IMR-90 (cell line): ENCODE results near the gene KATNB1. TPM values are rescaled to one million over a fixed set of nuclear protein-coding genes. Genes with fewer than 3 reads are reported as not detected.

ENCODE experiments used
- ATAC-seq: fragments of 200-7000 bp; cut with Tn5 transposase; 2 replicates; pipeline ENCODE4 v1.9.1; 2020; ENCODE audit warnings: low read depth, mild to moderate bottlenecking, moderate library complexity
- BruUV-seq: library from RNA; stranded (reverse); fragments of 400-500 nt; replicated peaks from 2 replicates; lab custom pipeline; 2021; lab: Mats Ljungman, UMichigan
- CTCF ChIA-PET: fragments of 300-600 bp; formaldehyde crosslinking; extraction: SDS; loops from one replicate; lab custom pipeline; 2021; ENCODE audit warnings: antibody characterized with exemption; lab: Yijun Ruan, JAX
- POLR2A ChIA-PET: fragments of 300-600 bp; sonication (Branson Sonifier 250); formaldehyde crosslinking; loops from one replicate; lab custom pipeline; 2022; ENCODE audit warnings: antibody characterized with exemption; ENCODE audit not compliant: unreplicated experiment; lab: Charles Lee
- DNase-seq: peaks from one replicate; pipeline ENCODE4 v3.0.0; 2013
- H2AFZ ChIP-seq: replicated peaks from 2 replicates; pipeline ENCODE3; 2013; ENCODE audit warnings: low read length, mild to moderate bottlenecking; ENCODE audit not compliant: poor library complexity
- H2AK5ac ChIP-seq: 2 replicates; pipeline ENCODE4 v1.6.1; 2013; ENCODE audit warnings: low read depth, low read length, inconsistent platforms
- H2AK9ac ChIP-seq: replicated peaks from 2 replicates; pipeline ENCODE3; 2013; ENCODE audit warnings: mild to moderate bottlenecking, low read depth, low read length, moderate library complexity; ENCODE audit not compliant: poor library complexity
- H2BK120ac ChIP-seq: 2 replicates; pipeline ENCODE4 v1.6.1; 2013; ENCODE audit warnings: low read depth, low read length, inconsistent platforms
- H2BK15ac ChIP-seq: 3 replicates; pipeline ENCODE4 v1.6.1; 2013; ENCODE audit warnings: low read depth, low read length, inconsistent platforms
- H2BK20ac ChIP-seq: 2 replicates; pipeline ENCODE4 v1.6.1; 2013; ENCODE audit warnings: low read depth, mild to moderate bottlenecking, inconsistent platforms, low read length, moderate library complexity
- H2BK5ac ChIP-seq: 2 replicates; pipeline ENCODE4 v1.6.1; 2013; ENCODE audit warnings: mild to moderate bottlenecking, low read depth, low read length, inconsistent platforms; ENCODE audit not compliant: poor library complexity, severe bottlenecking
- H3K14ac ChIP-seq: replicated peaks from 2 replicates; pipeline ENCODE4 v1.6.1; 2013; ENCODE audit warnings: low read depth, low read length, inconsistent platforms
- H3K18ac ChIP-seq: 2 replicates; pipeline ENCODE4 v1.6.1; 2013; ENCODE audit warnings: low read depth, low read length, control low read depth
- H3K23ac ChIP-seq: 2 replicates; pipeline ENCODE4 v1.6.1; 2013; ENCODE audit warnings: low read depth, low read length, inconsistent platforms
- H3K27ac ChIP-seq: 2 replicates; pipeline ENCODE4 v1.5.1; 2013; ENCODE audit warnings: mild to moderate bottlenecking, control low read depth, low read length; ENCODE audit not compliant: insufficient read depth
- H3K27me3 ChIP-seq: 2 replicates; pipeline ENCODE4 v1.6.1; 2013; ENCODE audit warnings: low read length; ENCODE audit not compliant: control insufficient read depth, insufficient read depth
- H3K36me3 ChIP-seq: 2 replicates; pipeline ENCODE4 v1.6.1; 2013; ENCODE audit warnings: low read length, mixed read lengths; ENCODE audit not compliant: control insufficient read depth, insufficient read depth
- H3K4ac ChIP-seq: 2 replicates; pipeline ENCODE4 v1.6.1; 2013; ENCODE audit warnings: low read depth, low read length, inconsistent platforms
- H3K4me1 ChIP-seq: 2 replicates; pipeline ENCODE4 v1.6.1; 2013; ENCODE audit warnings: low read length, mixed read lengths; ENCODE audit not compliant: control insufficient read depth, insufficient read depth
- H3K4me2 ChIP-seq: 2 replicates; pipeline ENCODE4 v1.6.1; 2013; ENCODE audit warnings: low read depth, mild to moderate bottlenecking, control low read depth, low read length, moderate library complexity
- H3K4me3 ChIP-seq: 2 replicates; pipeline ENCODE4 v1.5.1; 2013; ENCODE audit warnings: low read depth, mild to moderate bottlenecking, control low read depth, low read length, moderate library complexity; ENCODE audit not compliant: insufficient read depth
- H3K56ac ChIP-seq: 2 replicates; pipeline ENCODE4 v1.6.1; 2013; ENCODE audit warnings: low read length, inconsistent platforms; ENCODE audit not compliant: insufficient read depth; ENCODE audit errors: extremely low read depth
- H3K79me1 ChIP-seq, 2 experiments: 2 replicates each; pipeline ENCODE4 v1.6.1; 2013; ENCODE audit warnings: low read length in 2 of 2, inconsistent platforms in 1 of 2, low read depth in 1 of 2
- H3K9ac ChIP-seq: 2 replicates; pipeline ENCODE4 v1.6.1; 2013; ENCODE audit warnings: low read depth, low read length, control low read depth
- H3K9me1 ChIP-seq: 2 replicates; pipeline ENCODE4 v1.6.1; 2013; ENCODE audit warnings: low read length, inconsistent platforms; ENCODE audit not compliant: insufficient read depth
- H3K9me3 ChIP-seq: 2 replicates; pipeline ENCODE4 v1.6.1; 2013; ENCODE audit warnings: low read length; ENCODE audit not compliant: control insufficient read depth, insufficient read depth
- H4K20me1 ChIP-seq: 2 replicates; pipeline ENCODE4 v1.6.1; 2013; ENCODE audit warnings: low read length, inconsistent platforms; ENCODE audit not compliant: insufficient read depth
- H4K5ac ChIP-seq: 2 replicates; pipeline ENCODE4 v1.6.1; 2013; ENCODE audit warnings: mild to moderate bottlenecking, low read depth, low read length, control low read depth
- H4K8ac ChIP-seq, 2 experiments: 2 replicates each; pipeline ENCODE4 v1.6.1; 2013; ENCODE audit warnings: low read depth in 2 of 2, low read length in 2 of 2, control low read depth in 1 of 2, inconsistent platforms in 1 of 2
- H4K91ac ChIP-seq: 2 replicates; pipeline ENCODE4 v1.6.1; 2013; ENCODE audit warnings: low read depth, low read length, inconsistent platforms; ENCODE audit not compliant: insufficient read depth
- BHLHE40 ChIP-seq: fragments of 150-350 bp; IDR thresholded peaks from 2 replicates; pipeline ENCODE4 v1.6.1; 2016; ENCODE audit warnings: mild to moderate bottlenecking, low read depth, low read length
- CEBPB ChIP-seq: IDR thresholded peaks from 2 replicates; pipeline ENCODE4 v1.6.1; 2012; ENCODE audit warnings: low read depth, low read length, improper control_type of control experiment
- CHD1 ChIP-seq: IDR thresholded peaks from 2 replicates; pipeline ENCODE4 v1.6.1; 2012; ENCODE audit warnings: low read depth, low read length, improper control_type of control experiment
- FOS ChIP-seq: fragments of 150-350 bp; IDR thresholded peaks from 2 replicates; pipeline ENCODE4 v1.6.1; 2016; ENCODE audit warnings: low read depth, low read length
- MAFK ChIP-seq: IDR thresholded peaks from 2 replicates; pipeline ENCODE4 v1.6.1; 2012; ENCODE audit warnings: low read depth, low read length, improper control_type of control experiment
- MAZ ChIP-seq: IDR thresholded peaks from 2 replicates; pipeline ENCODE4 v1.6.1; 2012; ENCODE audit warnings: low read depth, mild to moderate bottlenecking, low read length, improper control_type of control experiment, moderate library complexity, borderline replicate concordance
- MXI1 ChIP-seq: IDR thresholded peaks from 2 replicates; pipeline ENCODE4 v1.6.1; 2012; ENCODE audit warnings: low read depth, mild to moderate bottlenecking, low read length, moderate library complexity, borderline replicate concordance
- NFE2L2 ChIP-seq: fragments of 150-350 bp; IDR thresholded peaks from 2 replicates; pipeline ENCODE4 v1.6.1; 2016; ENCODE audit warnings: low read depth, mild to moderate bottlenecking, low read length
- RAD21 ChIP-seq: IDR thresholded peaks from 2 replicates; pipeline ENCODE4 v1.6.1; 2012; ENCODE audit warnings: low read length, improper control_type of control experiment
- RCOR1 ChIP-seq: IDR thresholded peaks from 2 replicates; pipeline ENCODE4 v1.6.1; 2012; ENCODE audit warnings: mild to moderate bottlenecking, low read length, improper control_type of control experiment; ENCODE audit not compliant: insufficient replicate concordance
- RFX5 ChIP-seq: IDR thresholded peaks from 2 replicates; pipeline ENCODE4 v1.8.0; 2012; ENCODE audit warnings: low read depth, mild to moderate bottlenecking, low read length, moderate library complexity
- SMC3 ChIP-seq: fragments of 150-350 bp; IDR thresholded peaks from 2 replicates; pipeline ENCODE4 v1.6.1; 2016; ENCODE audit warnings: low read depth, mild to moderate bottlenecking, antibody characterized with exemption, low read length, moderate library complexity
- WGBS, 2 experiments: methylation state at CpG; one replicate each; pipeline versions ENCODE4 v1.1.5 to v1.1.7; 2013; ENCODE audit warnings: missing lambda C conversion rate in 2 of 2; ENCODE audit not compliant: insufficient read length in 1 of 2; ENCODE audit errors: extremely low coverage in 2 of 2; 5-methylcytosine and 5-hydroxymethylcytosine counted together
- dilution Hi-C: fragments of 300-500 bp; cut with HindIII; formaldehyde crosslinking; loops from one replicate; pipeline ENCODE4 v1.14.3; 2018; ENCODE audit warnings: low sequenced_read_pairs; ENCODE audit not compliant: unreplicated experiment
- in situ Hi-C: fragments of 300-500 bp; cut with MboI; formaldehyde crosslinking; loops from 3 replicates; pipeline ENCODE4 v1.14.3; 2019; ENCODE audit warnings: low sequenced_read_pairs, inconsistent platforms, mixed read lengths
- intact Hi-C: fragments of 100-400 bp; cut with micrococcal nuclease; formaldehyde crosslinking; loops from 2 replicates; pipeline ENCODE4 v1.10.0; 2022
- polyA plus RNA-seq, 3 experiments: library from polyadenylated mRNA; depleted of rRNA; stranded (reverse); fragments of >200 nt; gene quantifications; 2 replicates each; pipeline ENCODE4 v1.2.3, GENCODE V29; 2012; ENCODE audit warnings: low replicate concordance in 1 of 3
- total RNA-seq: library from RNA; depleted of rRNA; stranded (reverse); fragments of >200 nt; gene quantifications from 2 replicates; pipeline ENCODE4 v1.2.3, GENCODE V29; 2012
- TF ChIP-seq, protein P1 (sequence below): conservative IDR thresholded peaks from 2 replicates; pipeline ENCODE4 v1.5.1; 2012; ENCODE audit warnings: mild to moderate bottlenecking, low read depth, low read length, improper control_type of control experiment

The KATNB1 gene
- total and polyA plus RNA-seq, 2 of the 4 experiments (the other 2 are of a cell fraction): 10.9 to 23.5 TPM

GRCh38 chr16:57713596-57713995, 22.0 kb upstream of the KATNB1 start:
- CTCF ChIA-PET: interaction anchor here (1.0 kb wide), 1 partner anchor 123 kb away, joined by 6 read pairs; no protein-coding TSS in a partner anchor

More at GRCh38 chr16:57713596-57713995, 22.0 kb upstream of the KATNB1 start:
- no peak overlapping the region for H2AK9ac ChIP-seq
- no peaks in the 10 kb centered on the region for H3K36me3 ChIP-seq
- POLR2A ChIA-PET: no interaction called here
- no peak overlapping the region for H3K23ac ChIP-seq
- no peak overlapping the region for H2BK120ac ChIP-seq
- in situ Hi-C loops: no loop called here
- H3K9me1 ChIP-seq: no peaks in the 10 kb centered on the region
- no peak overlapping the region for H4K5ac ChIP-seq
- H2BK5ac ChIP-seq: no peak overlapping the region
- BruUV-seq: no TSS peak
- H3K56ac ChIP-seq: no peak overlapping the region
- dilution Hi-C loops: no loop called here
- TF ChIP-seq MXI1 (no peak), MAZ (no peak), FOS (no peak), SMC3 (no peak), NFE2L2 (no peak), BHLHE40 (no peak), CHD1 (no peak), RFX5 (no peak), RAD21 (no peak), CEBPB (no peak), MAFK (no peak), RCOR1 (no peak)
- TF ChIP-seq, protein P1, sequence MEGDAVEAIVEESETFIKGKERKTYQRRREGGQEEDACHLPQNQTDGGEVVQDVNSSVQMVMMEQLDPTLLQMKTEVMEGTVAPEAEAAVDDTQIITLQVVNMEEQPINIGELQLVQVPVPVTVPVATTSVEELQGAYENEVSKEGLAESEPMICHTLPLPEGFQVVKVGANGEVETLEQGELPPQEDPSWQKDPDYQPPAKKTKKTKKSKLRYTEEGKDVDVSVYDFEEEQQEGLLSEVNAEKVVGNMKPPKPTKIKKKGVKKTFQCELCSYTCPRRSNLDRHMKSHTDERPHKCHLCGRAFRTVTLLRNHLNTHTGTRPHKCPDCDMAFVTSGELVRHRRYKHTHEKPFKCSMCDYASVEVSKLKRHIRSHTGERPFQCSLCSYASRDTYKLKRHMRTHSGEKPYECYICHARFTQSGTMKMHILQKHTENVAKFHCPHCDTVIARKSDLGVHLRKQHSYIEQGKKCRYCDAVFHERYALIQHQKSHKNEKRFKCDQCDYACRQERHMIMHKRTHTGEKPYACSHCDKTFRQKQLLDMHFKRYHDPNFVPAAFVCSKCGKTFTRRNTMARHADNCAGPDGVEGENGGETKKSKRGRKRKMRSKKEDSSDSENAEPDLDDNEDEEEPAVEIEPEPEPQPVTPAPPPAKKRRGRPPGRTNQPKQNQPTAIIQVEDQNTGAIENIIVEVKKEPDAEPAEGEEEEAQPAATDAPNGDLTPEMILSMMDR: no peak
- no peak overlapping the region for H3K4me3 ChIP-seq
- no peak overlapping the region for H4K91ac ChIP-seq
- 67% methylated on average over 6 of the region's 8 CpGs; no CpG with 5 or more reads in 1 of the 2 experiments for WGBS, 2 experiments
- H3K9me3 ChIP-seq: no peaks in the 10 kb centered on the region
- H4K8ac ChIP-seq: no peak overlapping the region
- no peak overlapping the region for H3K4ac ChIP-seq
- no peaks in the 10 kb centered on the region for H3K79me1 ChIP-seq
- no peak overlapping the region for H3K14ac ChIP-seq
- H3K27ac ChIP-seq: no peak overlapping the region
- no peak overlapping the region for H3K9ac ChIP-seq
- H4K20me1 ChIP-seq: no peaks in the 10 kb centered on the region
- ATAC-seq (no peak), DNase-seq (no peak)
- peaks cover 48% of the 10 kb centered on the region for H3K27me3 ChIP-seq
- H2AFZ ChIP-seq: no peak overlapping the region
- no peak overlapping the region for H3K4me2 ChIP-seq
- H3K4me1 ChIP-seq: no peaks in the 10 kb centered on the region
- H2BK15ac ChIP-seq: no peak overlapping the region
- H2BK20ac ChIP-seq: no peak overlapping the region
- intact Hi-C loops: no loop called here
- H2AK5ac ChIP-seq: no peak overlapping the region
- H3K18ac ChIP-seq: no peak overlapping the region
